PC-9 (cell line): ENCODE data around the gene NFATC4. TPM values are rescaled to one million over a fixed set of nuclear protein-coding genes. Genes with fewer than 3 reads are reported as not detected.

Experiments
- BruUV-seq: library from RNA; stranded (reverse); fragments of 400-500 nt; replicated peaks from 2 replicates; lab custom pipeline; 2021; lab: Mats Ljungman, UMichigan
- CTCF ChIA-PET: fragments of 300-600 bp; sonication (Branson Sonifier 250); formaldehyde crosslinking; loops from one replicate; lab custom pipeline; 2022; ENCODE audit warnings: antibody characterized with exemption; lab: Charles Lee
- POLR2A ChIA-PET: fragments of 300-600 bp; sonication (Branson Sonifier 250); formaldehyde crosslinking; loops from one replicate; lab custom pipeline; 2022; ENCODE audit warnings: antibody characterized with exemption; ENCODE audit not compliant: unreplicated experiment; lab: Charles Lee
- DNase-seq, 2 experiments: peaks; one replicate each; pipeline versions ENCODE4 v3.0.0 to v3.0.0-alpha.2; 2015 to 2022; ENCODE audit warnings: mixed read lengths in 1 of 2
- H2AFZ ChIP-seq: fragments of 200-600 bp; sonication (generic); 2 replicates; pipeline ENCODE4 v1.8.1; 2017; ENCODE audit warnings: antibody characterized with exemption
- H3F3A ChIP-seq: fragments of 200-600 bp; sonication (generic); 2 replicates; pipeline ENCODE4 v1.8.1; 2017; ENCODE audit warnings: antibody characterized with exemption, mild to moderate bottlenecking, low read depth; ENCODE audit not compliant: insufficient read depth
- H3K27ac ChIP-seq: fragments of 200-600 bp; sonication (generic); 2 replicates; pipeline ENCODE4 v1.6.1; 2016; ENCODE audit warnings: mixed run types
- H3K27me3 ChIP-seq: fragments of 200-600 bp; sonication (generic); 2 replicates; pipeline ENCODE4 v1.6.1; 2016; ENCODE audit warnings: low read depth, mixed run types; ENCODE audit not compliant: insufficient read depth
- H3K36me3 ChIP-seq: fragments of 200-600 bp; sonication (generic); 2 replicates; pipeline ENCODE4 v1.6.1; 2016; ENCODE audit warnings: low read depth, mixed run types
- H3K4me1 ChIP-seq: fragments of 200-600 bp; sonication (generic); replicated peaks from 2 replicates; pipeline ENCODE4 v1.6.1; 2016; ENCODE audit warnings: mixed run types; ENCODE audit not compliant: insufficient read depth
- H3K4me2 ChIP-seq: fragments of 200-600 bp; sonication (generic); 2 replicates; pipeline ENCODE4 v1.6.1; 2017; ENCODE audit warnings: mixed run types
- H3K4me3 ChIP-seq: fragments of 200-600 bp; sonication (generic); 2 replicates; pipeline ENCODE4 v1.6.1; 2016; ENCODE audit warnings: mixed run types
- H3K79me2 ChIP-seq: fragments of 200-600 bp; sonication (generic); 2 replicates; pipeline ENCODE4 v1.6.1; 2017; ENCODE audit warnings: low read depth, mixed run types
- H3K9me2 ChIP-seq: fragments of 200-600 bp; sonication (generic); 2 replicates; pipeline ENCODE4 v1.8.1; 2017; ENCODE audit warnings: mild to moderate bottlenecking; ENCODE audit not compliant: insufficient read depth
- H3K9me3 ChIP-seq: fragments of 200-600 bp; sonication (generic); 2 replicates; pipeline ENCODE4 v1.8.1; 2016; ENCODE audit warnings: low read depth; ENCODE audit not compliant: insufficient read depth
- H4K20me1 ChIP-seq: fragments of 200-600 bp; sonication (generic); 2 replicates; pipeline ENCODE4 v1.8.1; 2017; ENCODE audit not compliant: insufficient read depth
- EZH2 ChIP-seq: fragments of 200-600 bp; sonication (generic); IDR thresholded peaks from 2 replicates; pipeline ENCODE4 v1.8.0; 2017; ENCODE audit warnings: antibody characterized with exemption, low read depth
- intact Hi-C: fragments of 100-400 bp; cut with micrococcal nuclease; formaldehyde crosslinking; loops from one replicate; pipeline ENCODE4 v1.10.0; 2022; ENCODE audit not compliant: unreplicated experiment
- total RNA-seq: library from RNA; stranded (reverse); gene quantifications from 2 replicates; pipeline ENCODE4 v1.2.3, GENCODE V29; 2021
- TF ChIP-seq, protein P1 (sequence below): fragments of 200-600 bp; sonication (generic); conservative IDR thresholded peaks from 2 replicates; pipeline ENCODE4 v1.6.1; 2017; ENCODE audit warnings: mixed run types, antibody characterized with exemption, mild to moderate bottlenecking, moderate library complexity

NFATC4 gene
- total RNA-seq, 1 experiment from 2014 or later = 48.3 TPM

DNA sequence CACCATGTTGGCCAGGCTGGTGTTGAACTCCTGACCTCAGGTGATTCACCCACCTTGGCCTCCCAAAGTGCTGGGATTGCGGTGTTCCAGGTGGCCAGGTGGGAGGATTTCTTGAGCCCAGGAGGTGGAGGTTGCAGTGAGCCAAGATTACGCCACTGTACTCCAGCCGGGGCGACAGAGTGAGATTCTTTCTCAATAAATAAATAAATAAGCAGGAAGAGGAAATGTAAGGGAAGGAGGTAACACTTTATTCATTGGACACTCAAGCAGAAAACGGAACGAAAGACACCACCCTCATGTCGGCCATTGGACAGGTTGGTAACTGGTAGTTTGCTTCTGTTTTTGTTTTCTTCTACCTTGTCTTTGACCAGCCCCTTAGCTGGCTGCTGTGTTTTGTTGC is 13.0 kb upstream of the NFATC4 start:
- Histone ChIP-seq H3K79me2 (no peaks in the 10 kb centered on the region), H3F3A (no peaks in the 10 kb centered on the region), H3K27me3 (no peaks in the 10 kb centered on the region), H2AFZ (no peak overlapping the region; the same call in 1 of the 2 replicates), H3K9me2 (no peaks in the 10 kb centered on the region), H3K36me3 (no peaks in the 10 kb centered on the region), H4K20me1 (no peaks in the 10 kb centered on the region), H3K9me3 (no peaks in the 10 kb centered on the region), H3K4me2 (no peak overlapping the region), H3K4me1 (peaks cover 18% of the 10 kb centered on the region; the same call in 1 of the 2 replicates), H3K27ac (no peak overlapping the region), H3K4me3 (no peak overlapping the region)
- no peak for DNase-seq
- ChIA-PET POLR2A (no interaction called here), CTCF (no interaction called here)
- intact Hi-C loops = no loop called here
- TF ChIP-seq, protein P1, sequence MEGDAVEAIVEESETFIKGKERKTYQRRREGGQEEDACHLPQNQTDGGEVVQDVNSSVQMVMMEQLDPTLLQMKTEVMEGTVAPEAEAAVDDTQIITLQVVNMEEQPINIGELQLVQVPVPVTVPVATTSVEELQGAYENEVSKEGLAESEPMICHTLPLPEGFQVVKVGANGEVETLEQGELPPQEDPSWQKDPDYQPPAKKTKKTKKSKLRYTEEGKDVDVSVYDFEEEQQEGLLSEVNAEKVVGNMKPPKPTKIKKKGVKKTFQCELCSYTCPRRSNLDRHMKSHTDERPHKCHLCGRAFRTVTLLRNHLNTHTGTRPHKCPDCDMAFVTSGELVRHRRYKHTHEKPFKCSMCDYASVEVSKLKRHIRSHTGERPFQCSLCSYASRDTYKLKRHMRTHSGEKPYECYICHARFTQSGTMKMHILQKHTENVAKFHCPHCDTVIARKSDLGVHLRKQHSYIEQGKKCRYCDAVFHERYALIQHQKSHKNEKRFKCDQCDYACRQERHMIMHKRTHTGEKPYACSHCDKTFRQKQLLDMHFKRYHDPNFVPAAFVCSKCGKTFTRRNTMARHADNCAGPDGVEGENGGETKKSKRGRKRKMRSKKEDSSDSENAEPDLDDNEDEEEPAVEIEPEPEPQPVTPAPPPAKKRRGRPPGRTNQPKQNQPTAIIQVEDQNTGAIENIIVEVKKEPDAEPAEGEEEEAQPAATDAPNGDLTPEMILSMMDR = no peak
- no peak for TF ChIP-seq EZH2
- BruUV-seq = no TSS peak

- no TSS peak for BruUV-seq
- H3K79me2 ChIP-seq = no peaks in the 10 kb centered on the region
- CTCF ChIA-PET = no interaction called here
Observed at GRCh38 chr14:24356208-24356607, 11.8 kb upstream of the NFATC4 start.

GRCh38 chr14:24360281-24360680 is 7.7 kb upstream of the NFATC4 start:
- H3K36me3 ChIP-seq = no peaks in the 10 kb centered on the region
- no peak overlapping the region for H3K4me2 ChIP-seq
- intact Hi-C loops = no loop called here
- BruUV-seq = no TSS peak
- H3K27ac ChIP-seq = no peak overlapping the region
- H3K27me3 ChIP-seq = no peaks in the 10 kb centered on the region
- CTCF ChIA-PET = no interaction called here
- POLR2A ChIA-PET = no interaction called here
- H3K9me2 ChIP-seq = no peaks in the 10 kb centered on the region
- TF ChIP-seq, protein P1 = no peak
- TF ChIP-seq EZH2 = no peak
- H3K4me3 ChIP-seq = no peak overlapping the region
- no peak for DNase-seq
- H3K79me2 ChIP-seq = no peaks in the 10 kb centered on the region
- no peaks in the 10 kb centered on the region for H4K20me1 ChIP-seq
- peaks cover 6% of the 10 kb centered on the region for H3K4me1 ChIP-seq
- peaks cover 5% of the 10 kb centered on the region; the same call in 1 of the 2 replicates for H3F3A ChIP-seq
- no peak overlapping the region for H2AFZ ChIP-seq
- no peaks in the 10 kb centered on the region for H3K9me3 ChIP-seq

More at GRCh38 chr14:24356208-24356607, 11.8 kb upstream of the NFATC4 start:
- Histone ChIP-seq H4K20me1 (no peaks in the 10 kb centered on the region), H3K27ac (no peak overlapping the region), H3K9me2 (no peaks in the 10 kb centered on the region), H3F3A (no peaks in the 10 kb centered on the region), H3K4me3 (no peak overlapping the region), H3K9me3 (no peaks in the 10 kb centered on the region), H3K4me1 (peaks cover 18% of the 10 kb centered on the region; the same call in 1 of the 2 replicates), H3K36me3 (no peaks in the 10 kb centered on the region), H2AFZ (no peak overlapping the region), H3K27me3 (no peaks in the 10 kb centered on the region), H3K4me2 (no peak overlapping the region)
- intact Hi-C loops = no loop called here
- DNase-seq = no peak
- no peak for TF ChIP-seq EZH2
- TF ChIP-seq, protein P1 = no peak
- POLR2A ChIA-PET = no interaction called here
